ENCODE data around the gene PPP1R2.

DNA sequence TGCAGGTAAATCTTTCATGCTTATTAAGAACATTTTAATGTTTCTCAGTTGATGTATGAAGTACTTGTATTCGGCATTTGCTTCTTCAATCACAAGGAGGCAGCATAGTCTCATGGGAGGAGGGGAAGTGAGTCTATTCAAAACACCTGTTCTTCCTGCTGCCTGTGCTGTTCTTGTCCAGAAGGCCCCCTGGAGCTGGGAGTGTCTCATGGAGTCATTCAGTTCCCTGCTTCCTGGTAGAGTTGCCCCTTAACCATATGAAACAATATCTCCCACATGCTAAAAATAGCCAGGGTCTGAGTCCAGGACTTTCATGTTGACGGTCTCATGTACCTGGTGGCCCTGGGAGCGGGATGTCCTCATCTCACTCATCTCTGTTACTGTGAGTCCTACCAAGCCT, 15.5 kb upstream of the PPP1R2 start:
- TF ChIP-seq, protein P1, sequence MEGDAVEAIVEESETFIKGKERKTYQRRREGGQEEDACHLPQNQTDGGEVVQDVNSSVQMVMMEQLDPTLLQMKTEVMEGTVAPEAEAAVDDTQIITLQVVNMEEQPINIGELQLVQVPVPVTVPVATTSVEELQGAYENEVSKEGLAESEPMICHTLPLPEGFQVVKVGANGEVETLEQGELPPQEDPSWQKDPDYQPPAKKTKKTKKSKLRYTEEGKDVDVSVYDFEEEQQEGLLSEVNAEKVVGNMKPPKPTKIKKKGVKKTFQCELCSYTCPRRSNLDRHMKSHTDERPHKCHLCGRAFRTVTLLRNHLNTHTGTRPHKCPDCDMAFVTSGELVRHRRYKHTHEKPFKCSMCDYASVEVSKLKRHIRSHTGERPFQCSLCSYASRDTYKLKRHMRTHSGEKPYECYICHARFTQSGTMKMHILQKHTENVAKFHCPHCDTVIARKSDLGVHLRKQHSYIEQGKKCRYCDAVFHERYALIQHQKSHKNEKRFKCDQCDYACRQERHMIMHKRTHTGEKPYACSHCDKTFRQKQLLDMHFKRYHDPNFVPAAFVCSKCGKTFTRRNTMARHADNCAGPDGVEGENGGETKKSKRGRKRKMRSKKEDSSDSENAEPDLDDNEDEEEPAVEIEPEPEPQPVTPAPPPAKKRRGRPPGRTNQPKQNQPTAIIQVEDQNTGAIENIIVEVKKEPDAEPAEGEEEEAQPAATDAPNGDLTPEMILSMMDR (IDR thresholded peaks at IDR 0.05): no peak
- TF ChIP-seq POLR2A (IDR thresholded peaks at IDR 0.05): no peak

Measured in lower leg skin (tissue), 3 donors.